Large intestine (tissue), 3 donors: Measurements from ENCODE around the gene ANP32B. TPM values are rescaled to one million over a fixed set of nuclear protein-coding genes. Genes with fewer than 3 reads are reported as not detected.

ENCODE experiments used
- DNase-seq, 2 donors: peaks; one replicate each; pipeline versions ENCODE4 v3.0.0 to v3.0.0-alpha.2; 2013
- H3K27ac ChIP-seq: one replicate; pipeline ENCODE4 v1.5.1; 2013; ENCODE audit warnings: low read length
- H3K27me3 ChIP-seq: 2 replicates; pipeline ENCODE4 v1.6.1; 2013; ENCODE audit warnings: low read length; ENCODE audit not compliant: control insufficient read depth, insufficient read depth
- H3K36me3 ChIP-seq: 2 replicates; pipeline ENCODE4 v1.6.1; 2013; ENCODE audit warnings: low read length; ENCODE audit not compliant: control insufficient read depth, insufficient read depth
- H3K4me1 ChIP-seq: one replicate; pipeline ENCODE4 v1.6.1; 2013; ENCODE audit warnings: low read length; ENCODE audit not compliant: control insufficient read depth, insufficient read depth
- H3K4me3 ChIP-seq: one replicate; pipeline ENCODE4 v1.5.1; 2013; ENCODE audit warnings: low read length
- H3K9me3 ChIP-seq: one replicate; pipeline ENCODE4 v1.6.1; 2013; ENCODE audit warnings: mild to moderate bottlenecking, low read depth, low read length, moderate library complexity; ENCODE audit not compliant: control insufficient read depth
- WGBS: methylation state at CpG from one replicate; pipeline ENCODE4 v1.1.5; 2013; ENCODE audit warnings: low lambda C conversion rate; ENCODE audit not compliant: insufficient coverage; 5-methylcytosine and 5-hydroxymethylcytosine counted together
- polyA plus RNA-seq: library from polyadenylated mRNA; unstranded; fragments of 120-200 nt; gene quantifications from one replicate; pipeline ENCODE4 v1.2.1, GENCODE V29; 2013

The ANP32B gene
- polyA plus RNA-seq, 1 donor: 260 TPM

DNA sequence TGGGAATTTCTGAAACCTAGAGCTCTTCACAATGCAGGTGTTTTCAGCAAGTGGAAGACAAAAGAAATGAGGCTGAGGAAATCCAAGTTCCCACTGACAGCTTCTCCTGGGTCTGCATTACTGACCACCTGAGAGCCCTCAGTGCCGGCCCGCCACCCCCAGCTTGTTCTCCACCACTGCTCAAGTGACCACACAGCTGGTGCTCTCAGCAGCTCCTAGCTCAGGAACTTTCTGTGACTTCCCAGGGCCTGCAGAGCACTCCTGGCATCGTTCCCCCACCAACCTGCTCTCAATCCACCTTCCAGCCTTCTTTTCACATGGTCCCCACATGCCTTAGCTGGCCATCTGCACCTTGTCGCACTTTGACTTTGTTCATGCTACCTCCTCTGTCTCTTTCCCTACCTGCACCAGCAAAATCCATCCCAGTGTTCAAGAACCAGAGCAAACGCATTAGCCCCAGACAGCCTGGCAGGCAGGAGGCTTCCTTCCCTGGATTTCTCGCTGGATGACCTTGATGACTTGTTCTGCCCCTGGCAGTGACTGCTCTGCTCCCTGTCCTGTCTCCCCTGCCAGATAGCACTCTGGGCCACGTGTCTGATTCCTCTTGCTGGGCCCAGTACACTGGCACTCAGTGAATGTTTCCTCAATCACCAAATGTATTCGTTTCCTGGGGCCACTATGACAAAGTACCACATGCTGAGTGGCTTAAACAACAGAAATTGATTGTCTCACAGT lies 38.3 kb downstream of the ANP32B start:
- no peaks in the 10 kb centered on the region for H3K9me3 ChIP-seq

DNA sequence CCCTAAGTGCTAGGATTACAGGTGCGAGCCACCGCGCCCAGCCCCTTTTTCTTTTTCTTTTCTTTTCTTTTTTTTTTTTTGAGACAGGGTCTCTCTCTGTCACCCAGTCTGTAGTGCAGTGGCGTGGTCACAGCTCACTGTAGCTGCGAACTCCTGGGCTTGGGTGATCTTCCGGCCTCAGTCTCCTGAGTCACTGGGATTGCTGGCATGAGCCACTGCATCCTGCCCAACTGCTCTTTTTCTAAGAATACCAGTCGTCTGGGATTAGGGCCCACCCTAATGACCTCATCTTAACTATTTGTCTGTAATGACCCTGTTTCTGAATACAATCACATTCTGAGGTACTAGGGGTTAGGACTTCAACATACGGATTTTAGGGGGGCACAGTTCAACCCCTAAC lies 39.3 kb downstream of the ANP32B start:
- no peaks in the 10 kb centered on the region for H3K27me3 ChIP-seq
- no peaks in the 10 kb centered on the region for H3K9me3 ChIP-seq
- no peak overlapping the region for H3K27ac ChIP-seq
- H3K4me1 ChIP-seq: peaks cover 13% of the 10 kb centered on the region
- H3K4me3 ChIP-seq: no peak overlapping the region
- 67% methylated on average over 3 of the region's 8 CpGs for WGBS
- no peak for DNase-seq
- peaks cover 19% of the 10 kb centered on the region for H3K36me3 ChIP-seq

More for the DNA sequence above, 38.3 kb downstream of the ANP32B start:
- DNase-seq: no peak
- Histone ChIP-seq H3K4me1 (peaks cover 13% of the 10 kb centered on the region), H3K27ac (no peak overlapping the region), H3K27me3 (no peaks in the 10 kb centered on the region), H3K4me3 (no peak overlapping the region), H3K36me3 (peaks cover 24% of the 10 kb centered on the region)
- WGBS: 100% methylated on average over 1 of the region's 8 CpGs

DNA sequence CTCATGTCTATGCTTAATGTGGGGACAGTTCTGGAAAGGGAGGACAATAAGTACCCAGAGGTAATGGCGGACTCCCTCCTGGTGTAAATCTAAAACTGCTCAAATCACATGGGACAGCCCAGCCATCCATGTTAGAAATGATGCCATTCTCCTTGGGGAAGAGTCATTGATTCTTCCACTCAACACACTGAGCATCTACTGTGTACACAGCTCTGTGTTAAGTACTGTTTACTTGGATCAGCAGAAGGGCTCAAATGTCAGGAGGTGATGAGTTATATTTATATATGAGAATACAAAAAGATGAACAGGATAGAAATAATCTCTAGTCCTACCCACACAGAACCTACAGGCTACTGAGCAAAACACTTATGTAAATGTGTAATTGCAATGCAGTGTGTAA lies 41.6 kb downstream of the ANP32B start:
- H3K4me3 ChIP-seq: no peak overlapping the region

DNA sequence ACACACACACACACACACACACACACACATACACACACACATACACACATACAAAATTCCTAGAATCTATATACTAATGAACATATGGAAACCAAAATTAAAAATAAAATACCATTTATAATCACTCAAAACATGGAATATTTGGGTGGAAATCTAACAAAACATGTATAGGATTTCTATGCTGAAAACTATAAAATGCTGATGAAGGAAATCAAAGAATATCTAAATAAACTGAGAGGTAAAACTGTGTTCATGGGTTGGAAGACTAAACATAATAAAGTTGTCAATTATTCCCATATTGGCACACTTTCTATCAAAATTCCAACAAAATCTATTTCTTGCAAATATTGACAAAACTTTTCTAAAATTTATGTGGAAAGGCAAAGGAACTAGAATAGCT lies 48.0 kb downstream of the ANP32B start:
- Histone ChIP-seq H3K36me3 (no peaks in the 10 kb centered on the region), H3K27ac (no peak overlapping the region), H3K9me3 (no peaks in the 10 kb centered on the region), H3K27me3 (no peaks in the 10 kb centered on the region), H3K4me3 (no peak overlapping the region), H3K4me1 (no peaks in the 10 kb centered on the region)
- no peak for DNase-seq

More for the DNA sequence above, 41.6 kb downstream of the ANP32B start:
- no CpG with 5 or more reads among the region's 1 CpG for WGBS
- Histone ChIP-seq H3K27ac (no peak overlapping the region), H3K9me3 (no peaks in the 10 kb centered on the region), H3K36me3 (peaks cover 5% of the 10 kb centered on the region), H3K4me1 (peaks cover under 1% of the 10 kb centered on the region), H3K27me3 (no peaks in the 10 kb centered on the region)
- DNase-seq: no peak

DNA sequence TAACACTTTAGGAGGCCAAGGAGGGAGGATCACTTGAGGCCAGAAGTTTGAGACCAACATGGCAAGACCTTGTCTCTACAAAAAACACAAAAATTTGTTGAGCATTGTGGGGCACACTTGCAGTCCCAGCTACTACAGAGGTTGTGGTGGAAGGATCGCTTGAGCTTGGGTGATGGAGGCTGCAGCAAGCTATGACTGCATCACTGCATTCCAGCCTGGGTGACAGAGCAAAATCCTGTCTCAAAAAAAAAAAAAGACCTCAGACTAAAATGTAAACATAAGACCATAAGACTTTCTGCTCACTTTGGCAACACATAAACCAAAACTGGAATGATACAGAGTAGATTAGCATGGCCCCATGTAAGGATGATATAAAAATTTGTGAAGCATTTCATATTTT lies 48.8 kb downstream of the ANP32B start:
- H3K36me3 ChIP-seq: no peaks in the 10 kb centered on the region
- DNase-seq: no peak
- no peaks in the 10 kb centered on the region for H3K9me3 ChIP-seq
- H3K4me1 ChIP-seq: no peaks in the 10 kb centered on the region
- H3K27ac ChIP-seq: no peak overlapping the region
- WGBS: no CpG with 5 or more reads among the region's 1 CpG
- H3K27me3 ChIP-seq: no peaks in the 10 kb centered on the region
- no peak overlapping the region for H3K4me3 ChIP-seq

DNA sequence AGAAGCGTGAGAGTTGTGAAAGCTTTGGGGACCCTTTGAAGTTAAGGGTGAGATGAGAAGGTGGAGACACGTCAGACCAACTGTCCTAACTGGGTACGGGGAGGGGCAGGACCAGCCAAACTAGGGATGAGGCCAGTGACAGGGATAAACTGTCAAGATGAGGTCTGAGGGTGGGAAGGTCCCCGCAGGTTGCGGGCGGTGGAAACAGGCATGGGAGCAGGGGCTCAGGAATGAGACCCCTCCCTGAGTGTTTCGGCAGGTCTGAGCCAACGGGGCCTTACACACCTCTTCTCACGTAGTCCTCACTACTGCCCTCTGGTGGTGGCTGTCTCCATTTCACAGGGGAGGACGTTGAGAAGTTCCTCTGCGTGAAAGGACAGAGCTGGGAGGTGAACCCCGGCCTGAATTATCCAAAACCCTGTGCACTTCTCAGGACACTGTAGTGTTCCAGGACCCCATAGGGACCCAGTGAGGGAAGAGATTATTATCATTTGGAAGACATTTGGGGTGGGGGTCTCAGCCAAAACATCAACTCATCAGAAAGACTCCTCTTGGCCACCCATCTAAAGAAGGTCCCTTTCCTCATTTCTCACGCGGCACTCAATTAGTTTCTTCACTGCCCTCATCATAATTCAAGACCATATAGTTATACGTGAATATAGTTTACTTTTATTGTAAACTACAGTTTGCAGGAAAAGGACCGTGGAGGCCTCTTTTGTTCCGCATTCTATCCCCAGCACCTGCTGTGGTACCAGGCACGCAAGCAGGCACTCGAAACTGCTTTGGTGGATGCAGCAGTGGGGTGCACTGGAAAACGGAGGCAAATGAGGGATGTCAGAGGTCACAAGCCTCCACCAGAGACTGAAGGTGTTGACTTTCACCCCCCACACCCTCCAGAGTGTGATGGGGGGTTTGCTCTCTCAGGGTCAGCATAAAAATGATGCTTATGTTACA lies 51.7 kb downstream of the ANP32B start:
- no peaks in the 10 kb centered on the region for H3K9me3 ChIP-seq
- no peak overlapping the region for H3K4me3 ChIP-seq
- DNase-seq: peak; percentile 67 to 73

DNA sequence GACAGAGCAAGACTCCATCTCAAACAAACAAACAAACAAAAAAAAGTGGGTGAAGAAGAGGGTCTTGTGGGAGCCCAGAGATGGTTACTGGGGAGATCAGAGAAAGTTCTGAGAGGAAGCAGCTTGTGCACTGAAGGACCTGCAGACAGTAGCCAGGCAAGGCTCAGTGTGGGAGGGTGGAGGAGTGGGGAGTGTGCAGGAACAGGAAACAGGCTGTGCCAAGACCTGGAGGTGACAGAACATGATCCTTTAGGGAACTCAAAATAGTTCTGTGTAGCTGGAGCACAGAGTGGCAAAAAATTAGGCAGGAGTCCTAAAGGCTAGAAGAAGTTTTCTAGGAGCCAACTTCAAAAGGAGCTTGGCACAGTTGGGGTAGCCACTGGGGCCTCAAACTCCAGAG lies 54.2 kb downstream of the ANP32B start:
- no peak overlapping the region for H3K4me3 ChIP-seq
- DNase-seq: no peak
- H3K27ac ChIP-seq: no peak overlapping the region

More for the DNA sequence above, 51.7 kb downstream of the ANP32B start:
- H3K36me3 ChIP-seq: no peaks in the 10 kb centered on the region
- no peaks in the 10 kb centered on the region for H3K4me1 ChIP-seq
- no peaks in the 10 kb centered on the region for H3K27me3 ChIP-seq
- no peak overlapping the region for H3K27ac ChIP-seq
- no CpG with 5 or more reads among the region's 20 CpGs for WGBS

DNA sequence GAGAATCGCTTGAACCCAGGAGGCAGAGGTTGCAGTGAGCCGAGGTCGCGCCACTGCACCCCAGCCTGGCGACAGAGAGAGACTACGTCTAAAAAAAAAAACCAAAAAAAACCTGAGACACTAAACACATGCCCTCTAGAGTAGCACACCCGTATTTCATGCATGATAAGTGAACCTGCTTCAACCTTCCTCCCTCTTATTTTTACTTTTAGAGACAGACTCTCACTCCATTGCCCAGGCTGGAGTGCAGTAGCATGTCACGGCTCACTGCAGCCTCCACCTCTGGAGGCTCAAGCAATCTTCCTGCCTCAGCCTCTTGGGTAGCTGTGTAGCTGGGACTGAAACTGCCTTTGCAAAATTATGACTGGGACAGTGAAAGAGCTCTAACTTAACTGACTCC lies 55.8 kb downstream of the ANP32B start:
- no peaks in the 10 kb centered on the region for H3K36me3 ChIP-seq
- WGBS: 20% methylated on average over 1 of the region's 8 CpGs

More for the DNA sequence above, 54.2 kb downstream of the ANP32B start:
- no peaks in the 10 kb centered on the region for H3K27me3 ChIP-seq
- H3K36me3 ChIP-seq: no peaks in the 10 kb centered on the region
- H3K9me3 ChIP-seq: no peaks in the 10 kb centered on the region
- no peaks in the 10 kb centered on the region for H3K4me1 ChIP-seq

DNA sequence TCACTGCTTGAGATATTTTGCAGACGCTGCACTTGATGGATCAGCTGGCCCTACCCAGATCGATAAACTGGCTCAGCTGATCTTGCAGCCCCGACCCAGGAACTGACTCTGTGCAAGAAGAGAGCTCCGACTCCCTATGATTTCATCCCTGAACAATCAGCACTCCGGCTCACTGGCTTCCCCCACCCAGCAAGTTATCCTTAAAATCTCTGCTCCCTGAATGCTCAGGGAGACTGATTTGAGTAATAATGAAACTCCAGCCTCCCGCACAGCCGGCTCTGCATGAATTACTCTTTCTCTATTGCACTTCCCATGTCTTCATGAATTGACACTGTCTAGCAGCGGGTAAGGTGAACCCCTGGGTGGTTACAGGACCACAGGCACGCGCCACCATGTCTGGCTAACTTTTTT lies 56.5 kb downstream of the ANP32B start:
- Histone ChIP-seq H3K4me3 (no peak overlapping the region), H3K27me3 (no peaks in the 10 kb centered on the region), H3K36me3 (no peaks in the 10 kb centered on the region), H3K4me1 (no peaks in the 10 kb centered on the region), H3K27ac (no peak overlapping the region), H3K9me3 (no peaks in the 10 kb centered on the region)
- DNase-seq: no peak
- no CpG with 5 or more reads among the region's 10 CpGs for WGBS

More for the DNA sequence above, 55.8 kb downstream of the ANP32B start:
- Histone ChIP-seq H3K27me3 (no peaks in the 10 kb centered on the region), H3K27ac (no peak overlapping the region), H3K4me1 (no peaks in the 10 kb centered on the region), H3K9me3 (no peaks in the 10 kb centered on the region), H3K4me3 (no peak overlapping the region)
- no peak for DNase-seq

DNA sequence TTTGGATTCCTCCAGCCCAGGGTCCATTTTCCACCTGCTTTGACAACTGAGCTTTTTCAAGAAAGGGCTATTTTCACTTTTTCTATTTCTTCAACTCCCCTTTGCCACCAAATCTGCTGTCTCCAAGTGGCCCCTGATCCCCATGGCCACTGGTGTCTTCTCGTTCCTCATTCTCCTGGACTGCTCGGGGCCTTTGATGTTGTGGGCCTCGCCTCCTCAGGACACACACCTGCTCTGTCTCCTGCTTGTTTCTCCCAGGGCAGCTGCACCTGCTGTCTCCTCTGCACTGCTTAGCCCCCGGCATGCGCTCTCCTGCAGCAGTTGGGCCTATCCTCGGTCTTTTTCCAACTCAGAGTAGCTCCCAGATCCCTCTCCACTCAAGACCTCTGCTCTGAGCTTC lies 57.1 kb downstream of the ANP32B start:
- WGBS: 71% methylated on average over 2 of the region's 6 CpGs
- DNase-seq: no peak
- H3K4me3 ChIP-seq: no peak overlapping the region
- H3K4me1 ChIP-seq: no peaks in the 10 kb centered on the region
- no peaks in the 10 kb centered on the region for H3K27me3 ChIP-seq
- no peak overlapping the region for H3K27ac ChIP-seq
- no peaks in the 10 kb centered on the region for H3K36me3 ChIP-seq
- no peaks in the 10 kb centered on the region for H3K9me3 ChIP-seq
